Left forelimb (tissue), 1 donor: Measurements from ENCODE around the gene RNF168.
"Not testable (repeated sequence)": the region's sequence is repeated elsewhere in the genome, so short reads cannot be mapped to it uniquely, and the experiment has no call there.

Experiments used
- DNase-seq: peaks from one replicate; pipeline ENCODE4 v3.0.0-alpha.2; 2018; ENCODE audit warnings: low spot score

RNF168 gene

GRCh38 chr3:196463804-196464203, 39.8 kb downstream of the RNF168 start:
- no peak for DNase-seq

- no peak for DNase-seq
These were observed 40.2 kb downstream of the RNF168 start for GRCh38 chr3:196463478-196463756.

- not testable (repeated sequence) for DNase-seq
These were observed 40.7 kb downstream of the RNF168 start for GRCh38 chr3:196462680-196463477.

DNA sequence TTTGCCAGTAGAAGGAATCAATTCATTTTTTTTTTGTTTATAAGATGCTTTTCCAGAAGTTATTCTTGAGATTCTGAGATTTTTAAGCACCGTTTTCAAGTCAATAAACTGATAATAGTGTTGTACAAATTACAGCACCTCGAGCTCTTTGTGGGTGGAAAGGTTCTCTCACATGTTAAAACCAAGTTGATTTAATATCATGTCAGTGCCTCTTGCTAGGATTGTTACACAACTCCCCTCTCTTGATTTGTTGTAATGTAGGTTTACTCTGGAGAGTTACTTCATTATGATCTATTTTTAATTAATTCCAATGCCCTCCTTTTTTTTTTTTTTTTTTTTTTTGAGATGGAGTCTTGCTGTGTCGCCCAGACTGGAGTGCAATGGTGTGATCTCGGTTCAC, 45.5 kb downstream of the RNF168 start:
- no peak for DNase-seq

GRCh38 chr3:196457470-196457869, 46.1 kb downstream of the RNF168 start:
- DNase-seq, result not testable (repeated sequence)

DNA sequence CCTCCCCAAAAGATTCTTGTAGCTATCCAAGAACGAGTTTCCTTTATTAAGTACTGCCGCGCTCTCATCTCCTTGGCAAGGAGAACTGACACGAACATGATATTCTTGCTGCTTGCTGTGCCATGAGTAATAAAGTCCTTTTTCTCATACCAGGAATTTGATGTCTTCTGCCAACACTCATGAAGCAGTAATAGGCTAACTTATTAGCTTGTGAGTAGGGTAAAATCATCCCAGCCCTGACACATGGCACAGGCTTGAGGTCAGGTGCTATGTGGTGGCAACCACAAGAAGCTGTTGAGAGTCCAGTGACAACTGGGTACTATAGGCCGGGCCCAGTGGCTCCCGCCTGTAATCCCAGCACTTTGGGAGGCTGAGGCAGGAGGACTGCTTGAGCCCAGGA, 48.6 kb downstream of the RNF168 start:
- DNase-seq, result no peak

DNA sequence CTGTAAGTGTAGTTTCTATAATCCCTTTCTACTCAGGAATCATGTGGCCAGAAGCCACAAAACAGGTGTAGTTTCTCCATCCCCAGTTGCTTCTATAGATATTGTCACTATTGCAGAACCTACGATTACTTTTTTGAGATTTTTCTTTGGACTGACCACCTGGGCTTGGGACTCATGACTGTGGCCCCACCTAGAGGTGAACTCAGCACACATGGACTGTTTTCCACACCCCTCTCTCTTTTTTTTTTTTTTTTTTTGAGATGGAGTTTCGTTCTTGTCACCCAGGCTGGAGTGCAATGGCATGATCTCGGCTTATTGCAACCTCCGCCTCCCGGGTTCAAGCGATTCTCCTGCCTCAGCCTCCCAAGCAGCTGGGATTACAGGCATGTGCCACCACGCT, 58.2 kb downstream of the RNF168 start:
- not testable (repeated sequence) for DNase-seq

GRCh38 chr3:196444500-196444894, 59.1 kb downstream of the RNF168 start:
- no peak for DNase-seq

DNA sequence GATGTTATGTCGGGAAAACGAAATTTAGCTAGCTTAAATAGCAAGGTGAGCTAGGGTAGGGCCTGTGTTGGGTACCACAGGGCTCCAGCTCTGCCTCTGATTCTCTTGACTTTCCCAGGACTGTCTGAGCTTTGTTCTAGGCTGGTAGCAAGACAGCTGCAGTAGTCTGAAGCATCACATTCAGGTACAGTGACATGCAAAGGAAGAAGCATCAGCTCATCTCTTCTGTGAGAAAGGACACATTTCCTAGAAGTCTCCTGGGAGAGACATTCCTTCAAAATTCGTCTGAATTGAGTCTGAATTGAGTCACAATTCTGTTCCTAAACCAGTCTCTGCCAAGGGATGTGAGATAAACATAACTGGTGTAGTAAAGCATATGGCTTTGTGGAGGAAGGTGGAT, 62.9 kb downstream of the RNF168 start:
- no peak for DNase-seq

DNA sequence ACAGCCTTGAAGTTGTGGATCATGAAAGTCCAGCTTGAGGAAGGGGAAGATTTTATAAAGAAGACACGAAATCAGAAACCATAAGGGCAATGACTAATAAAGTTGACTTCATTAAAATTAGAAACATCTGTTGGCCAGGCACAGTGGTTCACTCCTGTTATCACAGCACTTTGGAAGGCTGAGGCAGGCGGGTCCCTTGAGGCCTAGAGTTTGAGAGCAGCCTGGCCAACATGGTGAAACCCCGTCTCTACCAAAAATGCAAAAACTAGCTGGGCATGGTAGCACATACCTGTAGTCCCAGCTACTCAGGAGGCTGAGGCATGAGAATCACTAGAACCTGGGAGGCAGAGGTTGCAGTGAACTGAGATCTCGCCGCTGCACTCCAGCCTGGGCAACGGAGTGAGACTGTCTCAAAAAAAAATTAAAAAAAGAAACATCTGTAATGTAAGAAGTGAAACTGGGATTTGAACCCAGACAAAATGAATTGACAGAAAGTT, 63.5 kb downstream of the RNF168 start:
- no peak for DNase-seq

DNA sequence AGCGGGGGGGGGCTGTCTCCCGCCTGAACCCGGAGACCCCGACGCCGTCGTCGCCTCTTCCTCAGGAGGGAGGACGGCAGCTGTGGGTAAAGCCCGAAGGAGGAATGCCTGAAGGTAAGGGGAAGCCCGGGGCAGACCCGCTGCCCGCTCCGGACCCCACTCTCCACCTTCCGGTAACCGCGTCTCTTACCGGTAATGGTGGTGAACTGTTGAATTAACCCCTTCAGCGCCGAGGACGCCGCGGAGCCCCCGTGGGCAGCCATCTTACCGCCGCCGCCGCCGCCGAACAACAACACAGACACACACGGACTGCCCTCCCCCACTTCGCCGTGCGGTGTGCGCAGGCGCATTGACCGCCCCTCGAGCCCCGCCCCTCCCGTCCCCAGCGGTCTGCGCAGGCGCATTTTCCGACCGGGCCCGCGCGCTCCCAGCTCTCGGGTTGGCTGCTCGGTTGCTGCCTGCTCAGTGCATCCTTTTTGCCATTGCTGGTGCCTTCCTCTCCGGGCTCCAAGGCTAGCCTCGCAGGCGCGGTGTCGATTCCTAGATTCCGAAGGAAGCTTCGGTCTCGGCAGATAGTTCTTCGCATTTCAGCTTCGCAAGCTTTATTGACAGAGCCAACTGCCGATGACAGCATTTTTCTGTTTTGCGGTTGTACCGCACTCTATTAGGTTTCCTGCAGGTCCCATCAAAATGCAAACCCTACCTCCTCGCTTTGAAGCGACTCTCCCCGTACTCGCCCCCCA, 71.3 kb downstream of the RNF168 start, which contains the start of gene UBXN7:
UBXN7 (minus strand) TSS at position 291 of the 743 bp plus-strand sequence; CDS start at position 263, 28 bp downstream.
- DNase-seq, result peak; percentile 99

DNA sequence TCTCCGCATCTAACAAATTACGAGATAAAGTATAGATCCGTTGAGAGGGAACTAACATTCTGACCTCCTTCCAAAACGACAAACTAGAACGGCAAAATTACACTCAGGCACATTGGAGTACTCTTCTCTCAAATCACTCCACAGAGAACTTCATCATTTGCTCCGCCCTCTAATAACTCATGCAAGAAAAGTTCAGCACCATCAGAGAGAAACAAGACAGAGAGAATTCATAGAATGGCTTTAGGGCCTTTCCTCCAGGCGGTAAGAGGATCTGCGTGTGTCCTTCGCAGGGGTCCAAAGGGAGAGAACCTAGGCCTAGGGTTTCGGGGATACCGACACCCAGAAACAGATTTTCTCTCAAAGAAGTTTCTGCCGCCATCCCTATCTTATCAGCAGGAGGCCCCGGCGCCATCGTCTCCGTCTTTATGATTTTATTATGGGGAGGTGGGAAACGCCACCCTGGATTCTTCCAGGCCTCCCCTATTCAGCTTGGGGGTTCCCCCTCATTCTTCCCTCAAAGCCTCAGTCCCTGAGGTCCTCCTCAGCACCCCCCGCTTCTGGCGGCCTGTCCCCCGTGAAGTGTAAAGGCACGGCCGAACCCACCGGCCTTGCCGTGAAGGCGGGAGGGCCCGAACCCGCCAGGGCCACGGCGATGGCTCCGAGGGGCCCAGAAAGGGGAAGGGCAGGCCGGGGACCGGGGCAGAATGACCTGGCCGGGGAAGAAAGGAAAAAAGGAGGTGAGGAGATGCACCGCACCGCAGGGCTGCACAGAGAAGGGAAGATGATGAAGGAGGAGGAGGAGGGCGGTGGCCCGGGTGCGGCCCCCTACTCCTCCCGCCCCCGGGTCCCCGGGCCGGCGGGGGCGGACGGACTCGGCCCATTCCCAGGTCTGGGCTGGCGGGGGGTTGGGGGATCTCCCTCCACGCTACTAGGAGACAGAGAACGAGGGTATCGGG, 72.1 kb downstream of the RNF168 start:
- DNase-seq, result peak; percentile 66

GRCh38 chr3:196428041-196428440, 75.5 kb downstream of the RNF168 start:
- no peak for DNase-seq

DNA sequence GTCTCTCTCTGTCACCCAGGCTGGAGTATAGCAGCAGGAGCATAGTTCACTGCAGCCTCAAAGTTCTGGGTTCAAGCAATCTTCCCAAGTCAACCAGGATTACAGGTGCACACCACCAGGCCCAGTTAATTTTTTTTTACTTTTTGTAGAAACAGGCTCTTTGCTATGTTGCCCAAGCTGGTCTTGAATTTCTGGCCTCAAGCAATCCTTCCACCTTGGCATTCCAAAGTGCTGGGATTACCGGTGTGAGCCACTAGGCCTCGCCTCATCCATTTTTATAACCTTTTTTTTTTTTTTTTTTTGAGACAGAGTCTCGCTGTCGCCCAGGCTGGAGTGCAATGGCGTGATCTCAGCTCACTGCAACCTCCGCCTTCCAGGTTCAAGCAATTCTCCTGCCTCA, 79.1 kb downstream of the RNF168 start:
- not testable (repeated sequence) for DNase-seq

DNA sequence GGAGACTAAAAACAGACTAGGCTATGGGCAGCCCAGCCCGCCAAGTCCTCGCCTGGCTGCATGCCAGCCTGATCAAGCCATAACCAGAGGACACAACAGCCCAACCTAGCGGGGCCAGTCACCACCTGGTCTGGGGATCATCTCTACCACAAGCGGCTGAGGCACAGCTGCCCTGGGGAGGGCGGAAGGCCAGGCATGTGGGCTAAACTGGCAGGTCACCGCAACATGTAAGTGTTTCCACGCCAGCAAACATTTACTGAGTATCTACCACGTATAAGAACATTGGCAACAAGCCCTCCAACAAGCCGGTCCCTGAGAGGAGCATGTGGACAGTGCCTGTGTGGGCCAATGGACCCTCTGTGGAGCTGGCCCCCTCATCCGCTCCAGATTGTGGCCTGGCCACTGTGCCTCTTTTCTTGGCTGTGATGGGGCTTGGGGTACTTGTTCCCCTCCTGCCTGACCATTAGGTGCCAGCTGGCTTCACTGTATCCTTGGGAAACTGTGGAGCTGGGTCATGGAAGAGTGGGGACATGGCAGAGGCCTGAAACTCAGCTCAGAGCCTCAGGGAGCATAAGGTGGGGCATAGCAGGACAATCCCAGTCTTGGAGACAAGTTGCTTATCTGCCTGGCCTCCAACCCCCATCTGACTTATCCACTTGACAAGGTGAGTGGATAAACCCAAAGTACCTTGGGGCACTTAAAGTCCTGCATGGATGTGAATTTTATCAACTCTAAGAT, 80.4 kb downstream of the RNF168 start:
- DNase-seq, result peak; percentile 68

DNA sequence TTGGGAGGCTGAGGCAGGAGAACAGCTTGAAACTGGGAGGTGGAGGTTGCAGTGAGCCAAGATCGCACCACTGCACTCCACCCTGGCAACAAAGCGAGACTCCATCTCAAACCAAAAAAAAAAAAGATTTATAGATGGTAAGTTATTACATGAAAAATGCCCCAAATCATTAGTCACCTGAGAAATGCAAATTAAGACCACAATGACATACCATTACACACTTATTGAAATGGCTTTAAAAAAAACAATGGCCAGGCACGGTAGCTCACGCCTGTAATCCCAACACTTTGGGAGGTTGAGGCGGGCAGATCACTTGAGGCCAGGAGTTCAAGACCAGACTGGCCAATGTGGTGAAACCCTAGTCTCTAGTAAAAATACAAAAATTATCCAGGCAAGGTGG, 81.9 kb downstream of the RNF168 start:
- not testable (repeated sequence) for DNase-seq

- no peak for DNase-seq
These were observed 84.2 kb downstream of the RNF168 start for GRCh38 chr3:196419386-196419785.
